BE2C (cell line): Measurements from ENCODE around the gene MACROH2A2.

ENCODE experiments used
- DNase-seq: peaks from one replicate; pipeline ENCODE4 v3.0.0-alpha.2; 2020
- H3K27me3 ChIP-seq: fragments of 250-450 bp; sonication (Bioruptor Pico); 2 replicates; pipeline ENCODE4 v1.5.1; 2020; ENCODE audit warnings: mild to moderate bottlenecking
- H3K36me3 ChIP-seq: fragments of 250-450 bp; sonication (Bioruptor Pico); 2 replicates; pipeline ENCODE4 v1.5.1; 2020; ENCODE audit warnings: mild to moderate bottlenecking
- H3K4me1 ChIP-seq: fragments of 250-450 bp; sonication (Bioruptor Pico); 2 replicates; pipeline ENCODE4 v1.5.1; 2020
- H3K4me3 ChIP-seq: 2 replicates; pipeline ENCODE4 v1.5.1; 2011; ENCODE audit warnings: low read depth, low read length
- H3K9me3 ChIP-seq: fragments of 250-450 bp; sonication (Bioruptor Pico); 2 replicates; pipeline ENCODE4 v1.5.1; 2020
- TF ChIP-seq, protein P1 (sequence below): IDR thresholded peaks from 2 replicates; pipeline ENCODE4 v1.5.1; 2012; ENCODE audit warnings: mild to moderate bottlenecking, low read depth, low read length

Gene MACROH2A2

DNA sequence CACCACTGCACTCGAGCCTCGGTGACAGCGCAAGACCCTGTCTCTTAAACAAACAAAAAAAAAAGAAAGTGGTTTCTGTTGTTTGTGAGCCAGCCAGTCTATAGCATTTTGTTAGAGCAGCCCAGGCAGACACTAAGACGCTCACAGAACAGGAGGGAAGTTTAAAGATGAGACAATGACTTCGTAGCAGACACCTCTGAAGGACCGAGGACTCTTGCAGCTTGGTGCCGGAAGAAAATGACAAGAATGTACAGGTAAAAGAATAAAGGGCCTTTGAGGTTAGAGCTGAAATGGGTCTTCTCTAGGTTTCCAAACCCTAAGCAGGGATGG lies 39.7 kb downstream of the MACROH2A2 start:
- H3K27me3 ChIP-seq, result no peaks in the 10 kb centered on the region
- H3K4me3 ChIP-seq, result no peak overlapping the region
- TF ChIP-seq, protein P1, sequence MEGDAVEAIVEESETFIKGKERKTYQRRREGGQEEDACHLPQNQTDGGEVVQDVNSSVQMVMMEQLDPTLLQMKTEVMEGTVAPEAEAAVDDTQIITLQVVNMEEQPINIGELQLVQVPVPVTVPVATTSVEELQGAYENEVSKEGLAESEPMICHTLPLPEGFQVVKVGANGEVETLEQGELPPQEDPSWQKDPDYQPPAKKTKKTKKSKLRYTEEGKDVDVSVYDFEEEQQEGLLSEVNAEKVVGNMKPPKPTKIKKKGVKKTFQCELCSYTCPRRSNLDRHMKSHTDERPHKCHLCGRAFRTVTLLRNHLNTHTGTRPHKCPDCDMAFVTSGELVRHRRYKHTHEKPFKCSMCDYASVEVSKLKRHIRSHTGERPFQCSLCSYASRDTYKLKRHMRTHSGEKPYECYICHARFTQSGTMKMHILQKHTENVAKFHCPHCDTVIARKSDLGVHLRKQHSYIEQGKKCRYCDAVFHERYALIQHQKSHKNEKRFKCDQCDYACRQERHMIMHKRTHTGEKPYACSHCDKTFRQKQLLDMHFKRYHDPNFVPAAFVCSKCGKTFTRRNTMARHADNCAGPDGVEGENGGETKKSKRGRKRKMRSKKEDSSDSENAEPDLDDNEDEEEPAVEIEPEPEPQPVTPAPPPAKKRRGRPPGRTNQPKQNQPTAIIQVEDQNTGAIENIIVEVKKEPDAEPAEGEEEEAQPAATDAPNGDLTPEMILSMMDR, result no peak
- no peak for DNase-seq
- peaks cover 28% of the 10 kb centered on the region for H3K36me3 ChIP-seq
- no peaks in the 10 kb centered on the region for H3K4me1 ChIP-seq
- H3K9me3 ChIP-seq, result no peaks in the 10 kb centered on the region

GRCh38 chr10:70093335-70093944 lies 40.8 kb downstream of the MACROH2A2 start:
- no peaks in the 10 kb centered on the region for H3K9me3 ChIP-seq
- H3K36me3 ChIP-seq, result peaks cover 28% of the 10 kb centered on the region
- H3K27me3 ChIP-seq, result no peaks in the 10 kb centered on the region
- no peak overlapping the region for H3K4me3 ChIP-seq
- TF ChIP-seq, protein P1, result no peak
- no peaks in the 10 kb centered on the region for H3K4me1 ChIP-seq
- no peak for DNase-seq

GRCh38 chr10:70094250-70094649 lies 41.6 kb downstream of the MACROH2A2 start:
- H3K36me3 ChIP-seq, result peaks cover 28% of the 10 kb centered on the region

GRCh38 chr10:70096016-70096704 lies 43.5 kb downstream of the MACROH2A2 start:
- TF ChIP-seq, protein P1, result no peak
- Histone ChIP-seq H3K27me3 (no peaks in the 10 kb centered on the region), H3K4me3 (no peak overlapping the region), H3K4me1 (no peaks in the 10 kb centered on the region), H3K9me3 (no peaks in the 10 kb centered on the region), H3K36me3 (peaks cover 26% of the 10 kb centered on the region)
- DNase-seq, result no peak

More at GRCh38 chr10:70094250-70094649, 41.6 kb downstream of the MACROH2A2 start:
- TF ChIP-seq, protein P1, result no peak
- no peaks in the 10 kb centered on the region for H3K4me1 ChIP-seq
- H3K4me3 ChIP-seq, result no peak overlapping the region
- no peak for DNase-seq
- H3K27me3 ChIP-seq, result no peaks in the 10 kb centered on the region
- no peaks in the 10 kb centered on the region for H3K9me3 ChIP-seq

- no peak overlapping the region for H3K4me3 ChIP-seq
- no peaks in the 10 kb centered on the region for H3K27me3 ChIP-seq
- H3K9me3 ChIP-seq, result no peaks in the 10 kb centered on the region
- TF ChIP-seq, protein P1, result no peak
- DNase-seq, result no peak
- H3K36me3 ChIP-seq, result peaks cover 32% of the 10 kb centered on the region
- no peaks in the 10 kb centered on the region for H3K4me1 ChIP-seq
These were observed 44.2 kb downstream of the MACROH2A2 start for GRCh38 chr10:70096705-70097420.

GRCh38 chr10:70097459-70097858 lies 44.8 kb downstream of the MACROH2A2 start:
- DNase-seq, result no peak
- TF ChIP-seq, protein P1, result no peak
- Histone ChIP-seq H3K36me3 (peaks cover 29% of the 10 kb centered on the region), H3K27me3 (no peaks in the 10 kb centered on the region), H3K4me3 (no peak overlapping the region), H3K4me1 (no peaks in the 10 kb centered on the region), H3K9me3 (no peaks in the 10 kb centered on the region)
